Right atrium auricular region (tissue), 2 donors: ENCODE data around the gene DNAH8. TPM values are rescaled to one million over a fixed set of nuclear protein-coding genes. Genes with fewer than 3 reads are reported as not detected.

Experiments used
- DNase-seq: peaks from one replicate; pipeline ENCODE4 v3.0.0-alpha.2; 2019; ENCODE audit warnings: low spot score
- H3K27ac ChIP-seq, 2 donors: fragments of 200-600 bp; sonication (generic); 1 replicate in 1 of 2; 2 replicates in 1 of 2; pipeline ENCODE4 v1.5.1; 2016 to 2019
- H3K27me3 ChIP-seq, 2 donors: fragments of 200-600 bp; sonication (generic); one replicate each; pipeline versions ENCODE4 v1.5.1 to v1.6.0; 2017 to 2019
- H3K36me3 ChIP-seq: fragments of 200-600 bp; sonication (generic); one replicate; pipeline ENCODE4 v1.5.1; 2016
- H3K4me1 ChIP-seq, 2 donors: fragments of 200-600 bp; sonication (generic); one replicate each; pipeline versions ENCODE4 v1.5.1 to v1.6.0; 2017 to 2019
- H3K4me3 ChIP-seq, 2 donors: fragments of 200-600 bp; sonication (generic); 1 replicate in 1 of 2; 2 replicates in 1 of 2; pipeline ENCODE4 v1.5.1; 2017 to 2019; ENCODE audit warnings: mild to moderate bottlenecking in 1 of 2, moderate library complexity in 1 of 2
- H3K9me3 ChIP-seq, 2 donors: fragments of 200-600 bp; sonication (generic); one replicate each; pipeline ENCODE4 v1.5.1; 2019
- total RNA-seq, 2 donors: library from RNA; depleted of rRNA; stranded (reverse); fragments of >200 nt; gene quantifications; one replicate each; pipeline ENCODE4 v1.1.0, GENCODE V29; 2016
- TF ChIP-seq, protein P1 (sequence below), 2 donors: fragments of 200-600 bp; sonication (generic); IDR thresholded peaks; one replicate each; pipeline ENCODE4 v1.5.1; 2019; ENCODE audit warnings: antibody characterized with exemption in 2 of 2

DNAH8 gene
- total RNA-seq, 2 donors from 2014 or later: 0.04 TPM; not detected in 1

GRCh38 chr6:38703949-38704590 lies 11.0 kb upstream of the DNAH8 start:
- TF ChIP-seq, protein P1, sequence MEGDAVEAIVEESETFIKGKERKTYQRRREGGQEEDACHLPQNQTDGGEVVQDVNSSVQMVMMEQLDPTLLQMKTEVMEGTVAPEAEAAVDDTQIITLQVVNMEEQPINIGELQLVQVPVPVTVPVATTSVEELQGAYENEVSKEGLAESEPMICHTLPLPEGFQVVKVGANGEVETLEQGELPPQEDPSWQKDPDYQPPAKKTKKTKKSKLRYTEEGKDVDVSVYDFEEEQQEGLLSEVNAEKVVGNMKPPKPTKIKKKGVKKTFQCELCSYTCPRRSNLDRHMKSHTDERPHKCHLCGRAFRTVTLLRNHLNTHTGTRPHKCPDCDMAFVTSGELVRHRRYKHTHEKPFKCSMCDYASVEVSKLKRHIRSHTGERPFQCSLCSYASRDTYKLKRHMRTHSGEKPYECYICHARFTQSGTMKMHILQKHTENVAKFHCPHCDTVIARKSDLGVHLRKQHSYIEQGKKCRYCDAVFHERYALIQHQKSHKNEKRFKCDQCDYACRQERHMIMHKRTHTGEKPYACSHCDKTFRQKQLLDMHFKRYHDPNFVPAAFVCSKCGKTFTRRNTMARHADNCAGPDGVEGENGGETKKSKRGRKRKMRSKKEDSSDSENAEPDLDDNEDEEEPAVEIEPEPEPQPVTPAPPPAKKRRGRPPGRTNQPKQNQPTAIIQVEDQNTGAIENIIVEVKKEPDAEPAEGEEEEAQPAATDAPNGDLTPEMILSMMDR (IDR thresholded peaks at IDR 0.05): no peak

GRCh38 chr6:38705924-38706323 lies 9.2 kb upstream of the DNAH8 start:
- no peaks in the 10 kb centered on the region for H3K27me3 ChIP-seq
- peaks cover 0 to 9% of the 10 kb centered on the region in 2 donors for H3K4me1 ChIP-seq
- H3K9me3 ChIP-seq: no peaks in the 10 kb centered on the region
- H3K36me3 ChIP-seq: no peaks in the 10 kb centered on the region
- H3K4me3 ChIP-seq: no peak overlapping the region
- no peak overlapping the region for H3K27ac ChIP-seq
- TF ChIP-seq, protein P1 (IDR thresholded peaks at IDR 0.05): no peak
- no peak for DNase-seq

More at GRCh38 chr6:38703949-38704590, 11.0 kb upstream of the DNAH8 start:
- peaks cover 0 to 9% of the 10 kb centered on the region in 2 donors for H3K4me1 ChIP-seq
- H3K27ac ChIP-seq: no peak overlapping the region
- no peaks in the 10 kb centered on the region for H3K27me3 ChIP-seq
- H3K9me3 ChIP-seq: peaks cover 0 to 4% of the 10 kb centered on the region in 2 donors
- H3K36me3 ChIP-seq: no peaks in the 10 kb centered on the region
- DNase-seq: no peak
- no peak overlapping the region for H3K4me3 ChIP-seq

DNA sequence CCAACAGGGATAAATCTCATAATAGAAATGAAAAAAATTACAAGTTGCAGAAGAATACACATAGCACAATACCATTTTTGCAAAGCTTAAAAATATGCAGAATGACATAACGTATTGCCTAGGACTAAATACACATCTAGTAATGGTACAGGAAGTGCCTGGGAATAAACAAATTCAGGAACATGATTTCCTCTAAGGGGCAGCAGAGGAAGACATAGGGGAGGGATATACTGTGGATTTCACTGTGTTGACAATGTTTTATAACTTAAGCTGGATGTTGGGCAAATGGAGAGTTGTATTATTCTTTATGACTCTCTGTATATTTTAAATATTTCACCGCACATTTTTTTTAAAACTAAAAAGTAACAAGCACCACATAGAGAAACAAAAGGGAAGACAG lies 6.6 kb upstream of the DNAH8 start:
- DNase-seq: no peak
- Histone ChIP-seq H3K4me1 (no peaks in the 10 kb centered on the region), H3K27me3 (no peaks in the 10 kb centered on the region), H3K9me3 (no peaks in the 10 kb centered on the region), H3K4me3 (no peak overlapping the region), H3K27ac (no peak overlapping the region), H3K36me3 (no peaks in the 10 kb centered on the region)
- TF ChIP-seq, protein P1 (IDR thresholded peaks at IDR 0.05): no peak

- Histone ChIP-seq H3K9me3 (no peaks in the 10 kb centered on the region), H3K4me3 (no peak overlapping the region), H3K27ac (no peak overlapping the region), H3K36me3 (no peaks in the 10 kb centered on the region), H3K4me1 (no peaks in the 10 kb centered on the region), H3K27me3 (peaks cover 0 to 9% of the 10 kb centered on the region in 2 donors)
- no peak for DNase-seq
- TF ChIP-seq, protein P1 (IDR thresholded peaks at IDR 0.05): no peak
Observed at GRCh38 chr6:38713812-38714211, 1.3 kb upstream of the DNAH8 start.

- H3K36me3 ChIP-seq: no peaks in the 10 kb centered on the region
- H3K4me1 ChIP-seq: no peaks in the 10 kb centered on the region
- no peak overlapping the region for H3K4me3 ChIP-seq
- H3K27ac ChIP-seq: no peak overlapping the region
- peaks cover 0 to 9% of the 10 kb centered on the region in 2 donors for H3K27me3 ChIP-seq
- no peak for DNase-seq
- H3K9me3 ChIP-seq: no peaks in the 10 kb centered on the region
- TF ChIP-seq, protein P1 (IDR thresholded peaks at IDR 0.05): no peak
Observed at GRCh38 chr6:38714239-38715015, 684 bp upstream of the DNAH8 start.
